AG09319 (cell line): ENCODE data around the gene TGFBRAP1.

ENCODE experiments used
- DNase-seq: peaks from one replicate; pipeline ENCODE4 v3.0.0-alpha.2; 2010; ENCODE audit warnings: low read depth; ENCODE audit errors: extremely low read depth
- TF ChIP-seq, protein P1 (sequence below): IDR thresholded peaks from 2 replicates; pipeline ENCODE4 v1.5.1; 2011; ENCODE audit warnings: low read depth, mild to moderate bottlenecking, inconsistent platforms, low read length, moderate library complexity

Gene TGFBRAP1

DNA sequence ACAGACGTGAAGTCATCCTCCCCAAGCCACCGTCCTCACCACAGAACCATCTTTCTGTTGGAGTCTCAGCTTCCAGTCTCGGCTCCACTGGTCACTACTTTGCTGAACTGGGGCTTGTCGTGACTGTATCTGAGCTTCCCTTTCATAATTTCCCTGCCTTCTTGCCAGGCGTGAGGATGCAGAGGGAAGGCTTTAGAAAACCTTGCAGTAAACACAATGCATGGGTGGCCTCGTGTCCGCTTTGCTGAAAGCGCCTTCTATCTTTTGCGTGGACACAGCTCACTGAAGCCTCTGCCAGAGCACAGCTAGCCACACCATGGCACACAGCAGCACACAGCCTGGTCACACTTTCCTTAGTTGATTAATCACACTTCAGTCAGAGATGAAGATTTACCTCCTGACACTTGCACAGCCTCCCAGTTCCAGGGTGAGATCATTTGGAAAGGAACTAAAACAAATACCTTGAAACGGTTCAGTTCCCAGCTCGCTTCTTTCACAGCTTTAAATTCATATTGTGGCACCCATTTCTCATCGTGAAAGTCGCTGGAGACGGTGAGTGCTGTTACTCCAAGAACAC lies 90.8 kb downstream of the TGFBRAP1 start:
- DNase-seq: no peak

DNA sequence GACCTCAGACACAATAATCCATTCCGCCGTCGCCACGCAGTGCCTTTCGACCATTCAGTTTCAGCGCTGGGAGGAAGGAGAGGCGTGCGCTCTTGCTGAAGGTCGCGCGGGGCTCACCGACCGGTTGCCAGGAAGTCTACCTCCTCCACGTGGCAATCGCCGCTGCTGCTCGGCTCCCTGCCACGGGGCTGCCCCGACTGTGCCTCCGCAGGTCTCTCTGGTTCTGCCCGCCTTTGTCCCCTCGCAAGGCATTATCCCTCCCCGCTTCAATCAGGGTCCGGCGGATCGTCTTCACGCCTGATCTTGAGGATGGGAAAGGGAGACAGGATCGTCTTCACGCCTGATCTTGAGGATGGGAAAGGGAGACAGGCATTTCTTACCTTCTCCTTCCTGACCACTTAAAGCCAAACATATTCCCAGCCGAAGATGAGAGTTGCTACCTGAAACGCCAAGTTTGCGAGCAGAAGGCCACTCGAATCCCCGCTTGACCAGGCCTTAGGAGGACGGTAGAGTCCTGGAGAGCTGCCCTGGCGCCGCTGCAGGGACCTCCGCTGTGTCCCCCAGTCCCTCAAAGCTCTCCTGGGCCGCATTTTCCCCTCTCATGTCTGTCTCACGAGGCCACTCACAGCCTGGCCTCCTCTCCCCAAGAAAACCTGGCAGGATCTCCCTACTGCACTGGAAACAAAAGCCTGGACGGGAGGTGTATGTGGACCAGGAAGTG lies 92.3 kb downstream of the TGFBRAP1 start:
- DNase-seq: no peak
- TF ChIP-seq, protein P1, sequence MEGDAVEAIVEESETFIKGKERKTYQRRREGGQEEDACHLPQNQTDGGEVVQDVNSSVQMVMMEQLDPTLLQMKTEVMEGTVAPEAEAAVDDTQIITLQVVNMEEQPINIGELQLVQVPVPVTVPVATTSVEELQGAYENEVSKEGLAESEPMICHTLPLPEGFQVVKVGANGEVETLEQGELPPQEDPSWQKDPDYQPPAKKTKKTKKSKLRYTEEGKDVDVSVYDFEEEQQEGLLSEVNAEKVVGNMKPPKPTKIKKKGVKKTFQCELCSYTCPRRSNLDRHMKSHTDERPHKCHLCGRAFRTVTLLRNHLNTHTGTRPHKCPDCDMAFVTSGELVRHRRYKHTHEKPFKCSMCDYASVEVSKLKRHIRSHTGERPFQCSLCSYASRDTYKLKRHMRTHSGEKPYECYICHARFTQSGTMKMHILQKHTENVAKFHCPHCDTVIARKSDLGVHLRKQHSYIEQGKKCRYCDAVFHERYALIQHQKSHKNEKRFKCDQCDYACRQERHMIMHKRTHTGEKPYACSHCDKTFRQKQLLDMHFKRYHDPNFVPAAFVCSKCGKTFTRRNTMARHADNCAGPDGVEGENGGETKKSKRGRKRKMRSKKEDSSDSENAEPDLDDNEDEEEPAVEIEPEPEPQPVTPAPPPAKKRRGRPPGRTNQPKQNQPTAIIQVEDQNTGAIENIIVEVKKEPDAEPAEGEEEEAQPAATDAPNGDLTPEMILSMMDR: no peak

More for the DNA sequence above, 90.8 kb downstream of the TGFBRAP1 start:
- TF ChIP-seq, protein P1: no peak

DNA sequence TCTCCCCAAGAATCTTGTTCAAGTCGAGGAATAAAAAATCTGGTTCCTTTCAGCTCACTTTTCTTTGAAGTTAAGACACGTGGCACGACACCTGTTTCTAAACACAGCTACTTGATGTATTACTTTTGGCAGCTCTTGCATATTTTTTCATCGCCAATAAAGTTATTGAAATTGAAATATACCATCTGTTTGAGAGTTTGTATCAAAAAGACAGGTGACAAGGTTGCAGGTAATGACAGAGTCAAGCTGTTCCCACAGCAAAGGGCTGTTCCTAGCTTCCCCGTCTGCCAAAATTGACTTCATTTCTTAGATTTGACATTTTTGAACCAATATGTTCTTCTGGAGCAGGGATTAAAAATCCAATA lies 93.5 kb downstream of the TGFBRAP1 start:
- no peak for DNase-seq
- TF ChIP-seq, protein P1: no peak

GRCh38 chr2:105235388-105236059 lies 94.0 kb downstream of the TGFBRAP1 start:
- DNase-seq: peak; percentile 56
- TF ChIP-seq, protein P1: peak; percentile 76

DNA sequence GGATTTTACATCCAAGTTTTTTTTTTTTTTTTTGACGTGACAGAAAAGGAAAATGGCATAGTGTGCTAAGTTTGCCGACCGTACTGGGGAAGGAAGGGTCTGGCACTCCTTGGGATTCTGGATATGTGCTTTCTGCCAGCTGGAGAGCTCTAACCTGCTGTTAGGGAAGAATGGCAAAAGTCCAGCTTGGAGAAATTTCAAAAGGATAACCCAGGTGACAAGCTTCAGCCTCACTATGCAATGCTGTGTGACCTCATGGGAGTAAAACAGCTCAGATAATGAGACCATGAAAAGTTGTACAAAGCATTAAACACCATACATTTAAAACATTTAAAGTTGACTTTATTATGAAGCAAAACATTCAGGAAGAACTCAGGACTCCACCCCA lies 98.3 kb downstream of the TGFBRAP1 start:
- TF ChIP-seq, protein P1: no peak
- DNase-seq: no peak

DNA sequence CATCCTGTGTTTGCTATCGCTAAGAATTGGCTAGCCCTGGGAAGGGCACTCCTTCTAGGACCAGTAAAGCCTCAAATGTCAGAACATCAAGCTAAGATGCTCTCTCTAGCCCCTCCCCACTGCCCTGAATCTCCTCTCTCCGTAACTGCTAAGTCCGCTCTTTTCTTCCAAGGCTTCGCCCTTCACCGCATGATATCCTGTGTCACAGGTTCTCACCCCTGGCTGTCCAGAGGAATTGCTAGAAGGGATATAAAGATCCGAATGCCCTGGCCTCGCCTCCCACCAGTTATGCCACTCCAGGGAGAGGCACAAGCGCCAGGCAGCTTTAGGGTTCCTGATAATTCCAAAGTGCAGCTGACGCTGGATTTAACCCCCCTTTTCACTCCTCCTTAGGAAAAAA lies 105.1 kb downstream of the TGFBRAP1 start:
- TF ChIP-seq, protein P1: no peak

DNA sequence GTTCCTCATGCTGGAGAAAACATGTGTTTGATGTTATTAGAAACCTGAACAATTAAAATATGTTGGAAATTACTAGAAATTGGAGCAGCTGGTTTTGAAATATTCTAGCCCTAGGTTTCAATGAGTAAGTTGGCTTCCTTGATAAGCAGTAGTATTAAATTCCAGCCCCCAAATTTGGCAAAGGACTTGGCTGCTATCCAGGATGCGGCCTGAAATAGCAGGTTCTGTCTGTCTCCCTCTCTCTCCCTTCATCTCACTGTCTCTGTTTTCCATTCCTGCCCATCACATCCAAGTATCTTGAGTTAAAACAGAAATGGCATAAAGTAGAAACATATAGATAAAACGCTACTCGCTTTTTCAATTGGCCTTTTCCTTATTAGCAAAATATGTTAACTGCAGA lies 108.9 kb downstream of the TGFBRAP1 start:
- no peak for DNase-seq

More for the DNA sequence above, 105.1 kb downstream of the TGFBRAP1 start:
- DNase-seq: no peak

More for the DNA sequence above, 108.9 kb downstream of the TGFBRAP1 start:
- TF ChIP-seq, protein P1: no peak
